Heart left ventricle (tissue), 13 donors: ENCODE measurements around the gene PTPRZ1.

Source experiments
- CTCF ChIP-seq, 12 donors: fragments of 200-600 bp; sonication (generic) in 4 of 12; IDR thresholded peaks; one replicate each; pipeline versions ENCODE4 v1.5.0 to v1.8.0; 2018 to 2022; ENCODE audit warnings: antibody characterized with exemption in 12 of 12, mild to moderate bottlenecking in 5 of 12
- POLR2A ChIP-seq, 2 donors: fragments of 450-650 bp; IDR thresholded peaks; one replicate each; pipeline ENCODE4 v1.6.1; 2017; ENCODE audit warnings: antibody characterized with exemption in 2 of 2, mild to moderate bottlenecking in 2 of 2, moderate library complexity in 2 of 2
- donor health status: ischemic (EF 13 %, LVEDD 7.1; RV severe dilation, severe dysfunction).
- donor health status: DM: no; HTN: yes; CAD: no.
- donor health status: DM: no; HTN: no; CAD: no.
- donor health status: ischemic (EF 25% LVEDD 6.9; RV normal size, moderate dysfunction).
- donor health status: ischemic (EF 25% LVEDD 5.7; RV mildly dilated, moderate dysfunction).
- donor health status: ischemic (EF 35%, LVEDD 5.7; RV mildly dilated, moderate dysfunction).
- donor health status: nonischemic (EF 11% LVEDD 7.7; RV severe dilation, severe dysfunction).
- donor health status: DM: yes; HTN: yes; CAD: no.
- donor health status: PGD.
- donor health status: ischemic (EF 29% LVEDD 5.4; RV normal size, mild dysfunction).
- donor health status: nonischemic (EF 23%, LVEDD 6.1; RV moderate dilation, normal function).

- TF ChIP-seq CTCF (IDR thresholded peaks at IDR 0.05) (no peak), POLR2A (IDR thresholded peaks at IDR 0.05) (no peak)
Measured at GRCh38 chr7:122103064-122103463, 230.1 kb downstream of the PTPRZ1 start.
